SJCRH30 (cell line): Measurements from ENCODE around the gene ABHD2. TPM values are rescaled to one million over a fixed set of nuclear protein-coding genes. Genes with fewer than 3 reads are reported as not detected.

Experiments
- total RNA-seq: library from RNA; depleted of rRNA; stranded (reverse); fragments of >200 nt; shearing (Covaris generic); gene quantifications from 2 replicates; pipeline ENCODE4 v1.2.3, GENCODE V29; 2014; rRNA removed

The ABHD2 gene
- total RNA-seq, 1 experiment from 2014 or later, result 27.7 TPM

Other genes starting within 250 kb of the ABHD2 start
- 2.5 and 2.8 TPM in 2 replicates for gene HAPLN3, start 192.9 kb upstream of the ABHD2 start, total RNA-seq
- 60.9 and 69.1 TPM in 2 replicates for gene MFGE8, start 175.1 kb upstream of the ABHD2 start, total RNA-seq
- gene RLBP1, start 133.1 kb downstream of the ABHD2 start, total RNA-seq, result not detected in 2 replicates
- 110 and 135 TPM in 2 replicates for gene FANCI, start 155.5 kb downstream of the ABHD2 start, total RNA-seq
- 47.0 and 50.5 TPM in 2 replicates for gene POLG, start 246.4 kb downstream of the ABHD2 start, total RNA-seq